ENCODE results near the gene ORM1. TPM values are rescaled to one million over a fixed set of nuclear protein-coding genes. Genes with fewer than 3 reads are reported as not detected.

ORM1 gene
- total and polyA plus RNA-seq, 4 donors, result 22.4 to 1,249 (median 184) TPM

GRCh38 chr9:114345493-114346065 is 22.7 kb downstream of the ORM1 start:
- ATAC-seq (ENCODE audit: insufficient read depth, low FRiP score), result no peak
- Histone ChIP-seq H3K9me3 (ENCODE audit: control insufficient read depth in 4 of 4, insufficient read depth in 3 of 4, low read length in 3 of 4) (no peaks in the 10 kb centered on the region), H3K9ac (ENCODE audit: insufficient read depth in 1 of 2, low read length in 2 of 2) (no peak overlapping the region), H3K27ac (ENCODE audit: low read depth in 1 of 2, low read length in 1 of 2) (no peak overlapping the region), H3K27me3 (ENCODE audit: control insufficient read depth in 3 of 3, insufficient read depth in 3 of 3, low read length in 2 of 3) (no peaks in the 10 kb centered on the region), H3K4me3 (no peak overlapping the region), H3K4me1 (ENCODE audit: control insufficient read depth in 5 of 5, insufficient read depth in 5 of 5, low read length in 5 of 5) (peaks cover 0 to 5% (median 4%) of the 10 kb centered on the region in 5 donors), H3K36me3 (ENCODE audit: control insufficient read depth in 4 of 4, insufficient read depth in 4 of 4, low read length in 4 of 4) (peaks cover 0 to 79% (median 58%) of the 10 kb centered on the region in 4 donors)
- 89 to 94% methylated on average over 7 of the region's 7 CpGs for WGBS, 2 donors
- no peak for DNase-seq
- TF ChIP-seq, protein P1, sequence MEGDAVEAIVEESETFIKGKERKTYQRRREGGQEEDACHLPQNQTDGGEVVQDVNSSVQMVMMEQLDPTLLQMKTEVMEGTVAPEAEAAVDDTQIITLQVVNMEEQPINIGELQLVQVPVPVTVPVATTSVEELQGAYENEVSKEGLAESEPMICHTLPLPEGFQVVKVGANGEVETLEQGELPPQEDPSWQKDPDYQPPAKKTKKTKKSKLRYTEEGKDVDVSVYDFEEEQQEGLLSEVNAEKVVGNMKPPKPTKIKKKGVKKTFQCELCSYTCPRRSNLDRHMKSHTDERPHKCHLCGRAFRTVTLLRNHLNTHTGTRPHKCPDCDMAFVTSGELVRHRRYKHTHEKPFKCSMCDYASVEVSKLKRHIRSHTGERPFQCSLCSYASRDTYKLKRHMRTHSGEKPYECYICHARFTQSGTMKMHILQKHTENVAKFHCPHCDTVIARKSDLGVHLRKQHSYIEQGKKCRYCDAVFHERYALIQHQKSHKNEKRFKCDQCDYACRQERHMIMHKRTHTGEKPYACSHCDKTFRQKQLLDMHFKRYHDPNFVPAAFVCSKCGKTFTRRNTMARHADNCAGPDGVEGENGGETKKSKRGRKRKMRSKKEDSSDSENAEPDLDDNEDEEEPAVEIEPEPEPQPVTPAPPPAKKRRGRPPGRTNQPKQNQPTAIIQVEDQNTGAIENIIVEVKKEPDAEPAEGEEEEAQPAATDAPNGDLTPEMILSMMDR (IDR thresholded peaks at IDR 0.05; ENCODE audit: control extremely low read depth, extremely low read depth), result no peak

- H3K9ac ChIP-seq (ENCODE audit: insufficient read depth in 1 of 2, low read length in 2 of 2), result no peak overlapping the region
- H3K9me3 ChIP-seq (ENCODE audit: control insufficient read depth in 4 of 4, insufficient read depth in 3 of 4, low read length in 3 of 4), result no peaks in the 10 kb centered on the region
- H3K27me3 ChIP-seq (ENCODE audit: control insufficient read depth in 3 of 3, insufficient read depth in 3 of 3, low read length in 2 of 3), result no peaks in the 10 kb centered on the region
- TF ChIP-seq, protein P1 (IDR thresholded peaks at IDR 0.05; ENCODE audit: control extremely low read depth, extremely low read depth), result no peak
- H3K36me3 ChIP-seq (ENCODE audit: control insufficient read depth in 4 of 4, insufficient read depth in 4 of 4, low read length in 4 of 4), result peaks cover 0 to 77% (median 57%) of the 10 kb centered on the region in 4 donors
- H3K27ac ChIP-seq (ENCODE audit: low read depth in 1 of 2, low read length in 1 of 2), result peak overlapping the region in 1 of 2 donors; percentile 34
- no peak for DNase-seq
- H3K4me1 ChIP-seq (ENCODE audit: control insufficient read depth in 5 of 5, insufficient read depth in 5 of 5, low read length in 5 of 5), result peaks cover 0 to 5% (median 4%) of the 10 kb centered on the region in 5 donors
- 91% methylated on average over 11 of the region's 11 CpGs for WGBS, 2 donors
- H3K4me3 ChIP-seq, result no peak overlapping the region
- ATAC-seq (ENCODE audit: insufficient read depth, low FRiP score), result no peak
Measured at GRCh38 chr9:114346146-114346545, 23.2 kb downstream of the ORM1 start.

DNA sequence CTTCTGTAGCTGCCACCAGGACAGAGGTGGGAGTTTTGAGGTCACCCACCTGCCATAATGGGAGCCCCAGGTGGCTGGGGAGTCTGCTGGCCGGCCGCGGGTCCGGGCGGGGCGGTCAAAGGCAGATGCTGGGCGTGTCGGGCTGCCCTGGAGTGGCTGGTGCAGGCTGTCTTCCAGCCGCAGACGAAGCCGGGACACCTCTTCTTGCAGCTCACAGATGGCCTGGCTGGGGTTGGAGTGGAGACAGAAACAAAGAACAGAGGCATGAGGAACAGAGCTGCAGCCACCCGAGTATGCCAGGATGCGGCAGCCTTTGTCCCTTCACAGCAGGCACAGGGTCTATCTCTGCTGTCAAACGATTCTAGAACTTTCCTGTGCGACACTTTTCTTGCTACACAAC is 24.8 kb downstream of the ORM1 start:
- Histone ChIP-seq H3K4me3 (no peak overlapping the region), H3K4me1 (ENCODE audit: control insufficient read depth in 5 of 5, insufficient read depth in 5 of 5, low read length in 5 of 5) (peaks cover 0 to 6% (median 4%) of the 10 kb centered on the region in 5 donors), H3K9ac (ENCODE audit: insufficient read depth in 1 of 2, low read length in 2 of 2) (no peak overlapping the region), H3K36me3 (ENCODE audit: control insufficient read depth in 4 of 4, insufficient read depth in 4 of 4, low read length in 4 of 4) (peaks cover 0 to 69% (median 50%) of the 10 kb centered on the region in 4 donors), H3K27me3 (ENCODE audit: control insufficient read depth in 3 of 3, insufficient read depth in 3 of 3, low read length in 2 of 3) (no peaks in the 10 kb centered on the region), H3K27ac (ENCODE audit: low read depth in 1 of 2, low read length in 1 of 2) (no peak overlapping the region), H3K9me3 (ENCODE audit: control insufficient read depth in 4 of 4, insufficient read depth in 3 of 4, low read length in 3 of 4) (no peaks in the 10 kb centered on the region)
- DNase-seq (no peak), ATAC-seq (ENCODE audit: insufficient read depth, low FRiP score) (no peak)
- 92 to 96% methylated on average over 15 of the region's 15 CpGs for WGBS, 2 donors
- TF ChIP-seq, protein P1 (IDR thresholded peaks at IDR 0.05; ENCODE audit: control extremely low read depth, extremely low read depth), result no peak
